GM10248 (cell line): ENCODE results near the gene ANKRD12.

ENCODE experiments used
- CTCF ChIA-PET: fragments of 300-600 bp; sonication (Branson Sonifier 250); formaldehyde crosslinking; extraction: SDS; loops from one replicate; lab custom pipeline; 2021; ENCODE audit warnings: antibody characterized with exemption; lab: Yijun Ruan, JAX
- POLR2A ChIA-PET: fragments of 350-650 bp; sonication (Branson Sonifier 250); formaldehyde crosslinking; extraction: SDS; loops from one replicate; lab custom pipeline; 2020; ENCODE audit warnings: antibody characterized with exemption; lab: Yijun Ruan, JAX
- DNase-seq: peaks from one replicate; pipeline ENCODE4 v3.0.0; 2012; ENCODE audit errors: extremely low spot score
- CTCF ChIP-seq: IDR thresholded peaks from 2 replicates; pipeline ENCODE4 v1.5.1; 2012; ENCODE audit warnings: mild to moderate bottlenecking, low read depth; ENCODE audit errors: extremely low read depth, missing control alignments, control extremely low read depth

Gene ANKRD12

GRCh38 chr18:9191658-9192256, 55.2 kb downstream of the ANKRD12 start:
- TF ChIP-seq CTCF, result no peak
- no peak for DNase-seq
- POLR2A ChIA-PET, result no interaction called here
- CTCF ChIA-PET, result interaction anchor here (1.2 kb wide), 2 partner anchors 10 kb away, joined by 3 read pairs; no protein-coding TSS in a partner anchor

- TF ChIP-seq CTCF, result no peak
- ChIA-PET CTCF (interaction anchor here (1.2 kb wide), 1 partner anchor 11 kb away, joined by 3 read pairs; no protein-coding TSS in a partner anchor), POLR2A (interaction anchor here (0.7 kb wide), 1 partner anchor 80 kb away, joined by 10 read pairs; no protein-coding TSS in a partner anchor)
These were observed 56.5 kb downstream of the ANKRD12 start for GRCh38 chr18:9193031-9193430.

GRCh38 chr18:9196568-9196967, 60.0 kb downstream of the ANKRD12 start:
- POLR2A ChIA-PET, result no interaction called here
- TF ChIP-seq CTCF, result no peak
- CTCF ChIA-PET, result interaction anchor here (1.3 kb wide), 1 partner anchor 9 kb away, joined by 3 read pairs; no protein-coding TSS in a partner anchor
- no peak for DNase-seq

More at GRCh38 chr18:9193031-9193430, 56.5 kb downstream of the ANKRD12 start:
- DNase-seq, result no peak

- TF ChIP-seq CTCF, result no peak
- POLR2A ChIA-PET, result no interaction called here
- DNase-seq, result no peak
- CTCF ChIA-PET, result interaction anchor here (1.0 to 1.1 kb wide), 2 partner anchors 15 to 19 kb away, joined by 3 read pairs; no protein-coding TSS in a partner anchor
These were observed 63.1 kb downstream of the ANKRD12 start for GRCh38 chr18:9199681-9200080.

GRCh38 chr18:9201224-9201623, 64.6 kb downstream of the ANKRD12 start:
- no peak for DNase-seq
- POLR2A ChIA-PET, result no interaction called here
- no peak for TF ChIP-seq CTCF
- CTCF ChIA-PET, result interaction anchor here (1.1 to 1.3 kb wide), 2 partner anchors 13 to 18 kb away, joined by 3 read pairs; no protein-coding TSS in a partner anchor

- no peak for TF ChIP-seq CTCF
- DNase-seq, result no peak
- POLR2A ChIA-PET, result no interaction called here
- CTCF ChIA-PET, result interaction anchor here (1.0 to 1.9 kb wide), 3 partner anchors 10 to 16 kb away, joined by 3 to 10 read pairs (median 8); no protein-coding TSS in a partner anchor
These were observed 68.1 kb downstream of the ANKRD12 start for GRCh38 chr18:9204659-9205058.
